GM11168 (cell line): ENCODE measurements around the gene SLC16A12.
"Not testable (repeated sequence)": the region's sequence is repeated elsewhere in the genome, so short reads cannot be mapped to it uniquely, and the experiment has no call there.

Source experiments
- in situ Hi-C: fragments of 300-500 bp; cut with MboI; formaldehyde crosslinking; loops from one replicate; pipeline ENCODE4 v1.12.0; 2022; ENCODE audit warnings: low sequenced_read_pairs; ENCODE audit not compliant: unreplicated experiment

SLC16A12 gene

GRCh38 chr10:89550509-89550908, 15.1 kb upstream of the SLC16A12 start:
- in situ Hi-C loops: loop anchor here (5.0 kb wide), 1 partner anchor 113 kb away; no protein-coding TSS in a partner anchor

DNA sequence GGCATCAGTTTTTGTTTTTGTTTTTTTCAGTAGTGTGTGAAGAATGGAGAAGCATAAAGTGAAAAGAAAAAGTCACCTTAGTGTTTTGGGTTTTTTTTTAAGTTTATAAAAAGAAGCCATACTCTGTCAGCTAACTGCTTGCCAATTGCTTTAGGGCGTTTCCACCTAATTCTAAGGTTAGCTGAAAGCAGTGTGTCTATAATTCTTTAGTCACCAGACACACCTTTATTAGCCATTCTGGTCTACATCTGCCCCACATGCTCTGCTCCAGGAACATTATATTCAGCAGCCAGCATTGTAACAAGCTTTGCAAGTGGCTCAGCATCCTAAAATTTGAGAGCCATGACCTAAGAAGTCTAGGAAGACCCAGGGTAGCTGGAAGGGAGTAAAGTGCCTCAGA, 14.1 kb upstream of the SLC16A12 start:
- in situ Hi-C loops: no loop called here

DNA sequence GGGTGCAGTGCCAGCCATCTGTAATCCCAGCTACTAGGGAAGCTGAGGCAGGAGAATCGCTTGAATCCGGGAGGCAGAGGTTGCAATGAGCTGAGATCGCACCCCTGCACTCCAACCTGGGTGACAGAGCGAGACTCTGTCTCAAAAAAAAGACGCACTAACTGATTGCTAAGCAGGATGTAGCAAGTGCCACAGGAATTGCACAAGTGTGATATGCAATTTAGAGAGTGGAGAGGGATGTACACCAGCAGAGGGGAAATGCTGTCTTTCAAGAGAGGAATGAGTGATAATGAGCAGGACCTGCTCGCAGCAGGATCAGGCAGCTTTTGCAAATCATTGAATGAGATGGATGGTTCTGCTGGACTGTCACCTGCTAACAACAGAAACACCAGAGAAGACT, 13.3 kb upstream of the SLC16A12 start:
- in situ Hi-C loops: no loop called here

- in situ Hi-C loops: no loop called here
Observed at GRCh38 chr10:89547853-89548513, 12.6 kb upstream of the SLC16A12 start.

- in situ Hi-C loops: not testable (repeated sequence)
Observed at GRCh38 chr10:89546651-89547050, 11.3 kb upstream of the SLC16A12 start.

- in situ Hi-C loops: no loop called here
Observed at GRCh38 chr10:89543841-89544240, 8.4 kb upstream of the SLC16A12 start.

GRCh38 chr10:89540420-89540949, 5.1 kb upstream of the SLC16A12 start:
- in situ Hi-C loops: no loop called here

GRCh38 chr10:89537364-89537763, 2.0 kb upstream of the SLC16A12 start:
- in situ Hi-C loops: no loop called here

DNA sequence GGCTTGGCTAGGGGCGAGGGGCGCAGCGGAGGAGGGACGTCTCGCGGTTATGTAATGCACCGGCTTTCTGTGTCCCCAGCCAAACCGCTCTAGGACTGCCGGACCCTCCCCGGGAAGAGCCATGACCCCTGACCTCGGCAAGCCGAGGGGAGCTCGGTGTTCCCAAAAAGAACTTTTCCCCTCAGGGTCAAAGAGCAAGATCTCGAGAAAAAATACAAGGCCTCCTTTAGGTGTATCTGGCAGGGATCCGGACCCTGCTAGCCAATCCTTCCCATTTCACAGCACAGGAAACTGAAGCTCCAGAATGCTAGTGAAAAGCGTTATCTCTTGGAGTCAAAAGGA, 590 bp upstream of the SLC16A12 start:
- in situ Hi-C loops: no loop called here

DNA sequence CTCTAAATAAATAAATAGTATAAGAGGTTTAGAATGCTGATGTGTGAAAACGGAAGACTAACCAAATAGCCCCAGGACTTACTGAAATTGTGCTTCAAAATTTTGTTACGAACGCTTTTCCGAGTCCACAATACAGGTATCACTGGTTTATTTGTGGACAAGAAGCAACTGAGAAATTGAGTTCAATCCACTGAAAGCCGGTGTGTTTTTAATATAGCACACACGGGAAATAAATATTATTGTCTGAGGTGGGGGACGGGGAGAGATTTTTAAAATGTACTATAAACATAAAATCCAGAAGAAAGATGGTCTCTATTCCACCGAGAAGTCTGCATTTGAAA, 598 bp downstream of the SLC16A12 start:
- in situ Hi-C loops: no loop called here

- in situ Hi-C loops: no loop called here
Observed at GRCh38 chr10:89532476-89532875, 2.9 kb downstream of the SLC16A12 start.

DNA sequence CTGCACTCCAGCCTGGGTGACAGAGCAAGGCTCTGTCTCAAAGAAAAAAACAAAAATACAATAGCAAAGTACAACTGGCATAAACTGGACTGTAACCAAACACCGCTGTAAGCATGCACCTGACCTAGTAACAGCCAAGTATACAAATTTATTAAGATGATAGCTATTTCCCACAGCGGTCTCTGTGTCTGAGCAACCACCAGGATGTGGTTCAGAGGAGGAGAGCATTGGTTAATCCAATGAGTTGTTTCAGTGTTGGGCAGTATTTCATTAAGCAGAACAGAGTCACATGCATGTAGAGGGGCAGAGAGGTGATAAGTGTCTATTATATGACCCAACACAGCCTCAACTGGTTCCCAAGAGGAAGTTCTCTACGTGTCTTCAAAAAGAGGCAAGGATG, 4.0 kb downstream of the SLC16A12 start:
- in situ Hi-C loops: no loop called here

GRCh38 chr10:89529711-89530110, 5.7 kb downstream of the SLC16A12 start:
- in situ Hi-C loops: not testable (repeated sequence)

GRCh38 chr10:89526358-89526757, 9.0 kb downstream of the SLC16A12 start:
- in situ Hi-C loops: no loop called here

GRCh38 chr10:89525556-89525955, 9.8 kb downstream of the SLC16A12 start:
- in situ Hi-C loops: no loop called here

GRCh38 chr10:89524279-89524678, 11.1 kb downstream of the SLC16A12 start:
- in situ Hi-C loops: no loop called here

DNA sequence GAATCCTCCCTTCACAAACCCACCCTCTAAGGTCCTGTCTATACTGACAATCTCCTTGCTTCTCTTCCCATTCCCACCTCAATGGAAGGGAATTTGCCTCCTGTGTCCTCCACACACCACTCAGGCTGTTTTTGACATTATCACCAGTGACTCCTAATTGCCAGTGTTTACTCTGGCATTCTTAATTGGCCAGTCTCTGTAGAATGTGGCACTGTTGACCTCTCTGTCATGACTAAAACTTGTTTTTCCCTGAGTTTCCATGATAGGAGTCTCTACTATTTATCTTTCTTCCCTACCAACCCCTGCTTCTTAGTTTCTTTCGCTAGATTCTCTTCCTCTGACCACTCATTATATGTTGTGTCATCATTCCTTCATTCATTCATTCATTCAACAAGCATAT, 12.1 kb downstream of the SLC16A12 start:
- in situ Hi-C loops: no loop called here

DNA sequence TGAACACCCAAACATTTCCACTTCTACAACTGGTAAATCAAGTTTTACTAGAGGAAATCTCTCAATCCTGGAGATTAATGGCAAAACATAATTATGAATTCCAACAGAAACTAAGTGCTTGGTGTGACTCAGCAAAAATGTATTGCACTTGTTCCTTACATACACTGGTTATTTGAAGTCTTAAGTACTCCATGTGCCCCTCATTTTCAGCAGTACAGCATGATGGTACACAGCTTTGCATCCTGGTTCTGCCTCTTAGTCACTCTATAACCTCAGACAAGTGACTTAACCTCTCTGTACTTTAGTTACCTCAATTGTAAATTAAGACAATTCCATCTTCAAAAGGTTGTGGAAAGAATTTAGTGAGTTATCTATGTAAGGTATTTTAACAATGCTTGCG, 12.9 kb downstream of the SLC16A12 start:
- in situ Hi-C loops: no loop called here

DNA sequence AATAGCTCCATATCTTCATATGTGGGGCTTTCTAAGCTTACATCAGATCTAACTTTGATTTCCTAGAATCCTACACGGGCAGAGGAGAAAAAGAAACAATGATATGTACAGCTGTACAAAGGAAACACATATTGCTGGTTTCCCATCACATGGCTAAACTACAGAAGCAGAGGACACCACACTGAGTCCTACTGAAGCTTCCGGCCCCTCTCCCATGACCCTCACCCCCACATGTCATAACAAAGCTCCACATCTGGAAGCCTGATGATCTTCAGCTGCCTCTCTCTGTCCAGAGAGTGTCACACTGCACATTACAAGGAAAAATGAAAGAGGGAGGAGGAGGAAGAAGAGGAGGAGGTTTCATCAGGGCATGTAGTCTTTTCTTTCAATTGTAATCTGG, 14.0 kb downstream of the SLC16A12 start:
- in situ Hi-C loops: no loop called here

- in situ Hi-C loops: no loop called here
Observed at GRCh38 chr10:89520706-89521105, 14.7 kb downstream of the SLC16A12 start.

GRCh38 chr10:89518876-89519842, 16.2 kb downstream of the SLC16A12 start:
- in situ Hi-C loops: no loop called here
